ENCODE measurements around the gene TTLL11. TPM values are rescaled to one million over a fixed set of nuclear protein-coding genes. Genes with fewer than 3 reads are reported as not detected.

The TTLL11 gene
- total RNA-seq, 2 experiments from 2014 or later = 3.3 to 6.9 TPM

GRCh38 chr9:121926351-121926801 lies 166.7 kb downstream of the TTLL11 start:
- H3K27ac ChIP-seq (ENCODE audit: low read depth, low read length, poor library complexity, severe bottlenecking) = no peak overlapping the region
- DNase-seq (ENCODE audit: low spot score) = no peak
- ChIA-PET POLR2A (interaction anchor here (0.5 kb wide), 2 partner anchors 16 to 103 kb away, joined by 3 to 4 read pairs; no protein-coding TSS in a partner anchor), CTCF (ENCODE audit: unreplicated experiment) (no interaction called here)
- H3K36me3 ChIP-seq (ENCODE audit: insufficient read depth, low read length) = no peaks in the 10 kb centered on the region
- no peaks in the 10 kb centered on the region for H4K20me1 ChIP-seq (ENCODE audit: insufficient read depth, low read length)
- H3K4me2 ChIP-seq (ENCODE audit: low read length) = no peak overlapping the region
- TF ChIP-seq EZH2phosphoT487 (IDR thresholded peaks at IDR 0.05; ENCODE audit: borderline replicate concordance, low read depth, low read length) = no peak
- no peak for TF ChIP-seq CTCF (conservative IDR thresholded peaks at IDR 0.05; ENCODE audit: low read length)
- H3K4me3 ChIP-seq (ENCODE audit: low read depth, low read length, poor library complexity, severe bottlenecking) = no peak overlapping the region
- intact Hi-C loops (cut with micrococcal nuclease; ENCODE audit: unreplicated experiment) = no loop called here
- H3K9me2 ChIP-seq (ENCODE audit: insufficient read depth, low read length) = no peaks in the 10 kb centered on the region
- peaks cover 28% of the 10 kb centered on the region for H3K4me1 ChIP-seq (ENCODE audit: insufficient read depth, low read length, poor library complexity, severe bottlenecking)
- no peaks in the 10 kb centered on the region for H3K9me3 ChIP-seq (ENCODE audit: low read length)
- BruUV-seq (replicated peaks) = no TSS peak
- no peaks in the 10 kb centered on the region for H3K79me2 ChIP-seq (ENCODE audit: insufficient read depth, low read depth, low read length)
- no peak overlapping the region for H2AFZ ChIP-seq (ENCODE audit: low read length)

- POLR2A ChIA-PET = interaction anchor here (0.5 kb wide), 1 partner anchor 103 kb away, joined by 3 read pairs; no protein-coding TSS in a partner anchor
- DNase-seq (ENCODE audit: low spot score) = no peak
- Histone ChIP-seq H4K20me1 (ENCODE audit: insufficient read depth, low read length) (no peaks in the 10 kb centered on the region), H3K4me3 (ENCODE audit: low read depth, low read length, poor library complexity, severe bottlenecking) (no peak overlapping the region), H3K4me1 (ENCODE audit: insufficient read depth, low read length, poor library complexity, severe bottlenecking) (peaks cover 30% of the 10 kb centered on the region), H3K79me2 (ENCODE audit: insufficient read depth, low read depth, low read length) (no peaks in the 10 kb centered on the region), H3K9me2 (ENCODE audit: insufficient read depth, low read length) (no peaks in the 10 kb centered on the region), H3K36me3 (ENCODE audit: insufficient read depth, low read length) (no peaks in the 10 kb centered on the region), H3K4me2 (ENCODE audit: low read length) (no peak overlapping the region), H2AFZ (ENCODE audit: low read length) (no peak overlapping the region), H3K9me3 (ENCODE audit: low read length) (no peaks in the 10 kb centered on the region), H3K27ac (ENCODE audit: low read depth, low read length, poor library complexity, severe bottlenecking) (no peak overlapping the region)
- no TSS peak for BruUV-seq (replicated peaks)
- CTCF ChIA-PET (ENCODE audit: unreplicated experiment) = no interaction called here
- intact Hi-C loops (cut with micrococcal nuclease; ENCODE audit: unreplicated experiment) = no loop called here
- TF ChIP-seq CTCF (conservative IDR thresholded peaks at IDR 0.05; ENCODE audit: low read length) (no peak), EZH2phosphoT487 (IDR thresholded peaks at IDR 0.05; ENCODE audit: borderline replicate concordance, low read depth, low read length) (no peak)
Observed at GRCh38 chr9:121925935-121926334, 167.2 kb downstream of the TTLL11 start.

- peaks cover 29% of the 10 kb centered on the region for H3K4me1 ChIP-seq (ENCODE audit: insufficient read depth, low read length, poor library complexity, severe bottlenecking)
- H3K9me2 ChIP-seq (ENCODE audit: insufficient read depth, low read length) = no peaks in the 10 kb centered on the region
- H3K9me3 ChIP-seq (ENCODE audit: low read length) = no peaks in the 10 kb centered on the region
- no peak overlapping the region for H3K4me3 ChIP-seq (ENCODE audit: low read depth, low read length, poor library complexity, severe bottlenecking)
- ChIA-PET POLR2A (interaction anchor here (0.5 to 0.7 kb wide), 4 partner anchors 10 to 79 kb away, joined by 3 read pairs; no protein-coding TSS in a partner anchor), CTCF (ENCODE audit: unreplicated experiment) (no interaction called here)
- no peak overlapping the region for H3K27ac ChIP-seq (ENCODE audit: low read depth, low read length, poor library complexity, severe bottlenecking)
- H2AFZ ChIP-seq (ENCODE audit: low read length) = peak overlapping the region; percentile 37; the same call in 1 of the 2 replicates
- no peak for DNase-seq (ENCODE audit: low spot score)
- no peaks in the 10 kb centered on the region for H3K79me2 ChIP-seq (ENCODE audit: insufficient read depth, low read depth, low read length)
- intact Hi-C loops (cut with micrococcal nuclease; ENCODE audit: unreplicated experiment) = no loop called here
- no TSS peak for BruUV-seq (replicated peaks)
- H3K36me3 ChIP-seq (ENCODE audit: insufficient read depth, low read length) = no peaks in the 10 kb centered on the region
- TF ChIP-seq EZH2phosphoT487 (IDR thresholded peaks at IDR 0.05; ENCODE audit: borderline replicate concordance, low read depth, low read length) (no peak), CTCF (conservative IDR thresholded peaks at IDR 0.05; ENCODE audit: low read length) (no peak)
- H4K20me1 ChIP-seq (ENCODE audit: insufficient read depth, low read length) = no peaks in the 10 kb centered on the region
- peak overlapping the region; percentile 13; the same call in 1 of the 2 replicates for H3K4me2 ChIP-seq (ENCODE audit: low read length)
Observed at GRCh38 chr9:121924700-121925099, 168.4 kb downstream of the TTLL11 start.
